ENCODE data around the gene HSP90B1. TPM values are rescaled to one million over a fixed set of nuclear protein-coding genes. Genes with fewer than 3 reads are reported as not detected.

HSP90B1 gene
- polyA plus RNA-seq, 1 experiment = 848 TPM

- POLR2A ChIA-PET = interaction anchor here (0.8 to 3.3 kb wide), 9 partner anchors 9 to 143 kb away, joined by 3 to 42 read pairs (median 5); partner anchors contain the start of genes HCFC2 and HSP90B1
- no peaks in the 10 kb centered on the region for H3K27me3 ChIP-seq (ENCODE audit: control insufficient read depth, insufficient read depth, low read length)
- CTCF ChIA-PET = interaction anchor here (1.0 to 4.6 kb wide), 4 partner anchors 10 to 144 kb away, joined by 3 to 33 read pairs (median 4); no protein-coding TSS in a partner anchor
- no peak for DNase-seq (ENCODE audit: low read depth, low spot score)
- TF ChIP-seq CTCF (IDR thresholded peaks at IDR 0.05; ENCODE audit: low read depth, low read length) = no peak
- H3K4me3 ChIP-seq (ENCODE audit: low read depth, low read length) = peak overlapping the region; percentile 95
- H3K9me3 ChIP-seq (ENCODE audit: control insufficient read depth, insufficient read depth, low read length) = peaks cover 2% of the 10 kb centered on the region; the same call in 1 of the 2 replicates
- peak overlapping the region; percentile 57 for H3K27ac ChIP-seq (ENCODE audit: low read depth, low read length)
These were observed 35.0 kb downstream of the HSP90B1 start for GRCh38 chr12:103965255-103965589.

GRCh38 chr12:103965590-103966504 is 35.6 kb downstream of the HSP90B1 start, which contains the start of gene TDG:
TDG (plus strand) TSS chr12:103965872; CDS start chr12:103966038, 166 bp downstream.
- H3K27ac ChIP-seq (ENCODE audit: low read depth, low read length) = peak within 1 kb of the TSS; percentile 88
- POLR2A ChIA-PET = interaction anchor here (0.5 to 3.3 kb wide), 14 partner anchors 10 to 333 kb away, joined by 3 to 42 read pairs (median 4); partner anchors contain the start of genes GLT8D2, HCFC2 and HSP90B1

GRCh38 chr12:103966736-103967135 is 36.5 kb downstream of the HSP90B1 start:
- POLR2A ChIA-PET = interaction anchor here (1.2 to 3.3 kb wide), 5 partner anchors 10 to 83 kb away, joined by 5 to 42 read pairs (median 6); partner anchors contain the start of genes GLT8D2 and HSP90B1
- DNase-seq (ENCODE audit: low read depth, low spot score) = no peak
- no peak for TF ChIP-seq CTCF (IDR thresholded peaks at IDR 0.05; ENCODE audit: low read depth, low read length)

More at GRCh38 chr12:103965590-103966504, 35.6 kb downstream of the HSP90B1 start, which contains the start of gene TDG:
- peak; percentile 15; the same call in 1 of the 2 replicates for TF ChIP-seq CTCF (IDR thresholded peaks at IDR 0.05; ENCODE audit: low read depth, low read length)
- Histone ChIP-seq H3K4me3 (ENCODE audit: low read depth, low read length) (peak within 1 kb of the TSS; percentile 95), H3K27me3 (ENCODE audit: control insufficient read depth, insufficient read depth, low read length) (no peaks in the 10 kb centered on the region), H3K9me3 (ENCODE audit: control insufficient read depth, insufficient read depth, low read length) (peaks cover 2% of the 10 kb centered on the region; the same call in 1 of the 2 replicates)
- CTCF ChIA-PET = interaction anchor here (0.6 to 4.6 kb wide), 4 partner anchors 11 to 145 kb away, joined by 3 to 33 read pairs (median 4); no protein-coding TSS in a partner anchor
- DNase-seq (ENCODE audit: low read depth, low spot score) = peak; percentile 97

GRCh38 chr12:103969391-103969790 is 39.2 kb downstream of the HSP90B1 start:
- Histone ChIP-seq H3K4me3 (ENCODE audit: low read depth, low read length) (no peak overlapping the region), H3K9me3 (ENCODE audit: control insufficient read depth, insufficient read depth, low read length) (peaks cover 2% of the 10 kb centered on the region; the same call in 1 of the 2 replicates), H3K27ac (ENCODE audit: low read depth, low read length) (no peak overlapping the region), H3K27me3 (ENCODE audit: control insufficient read depth, insufficient read depth, low read length) (no peaks in the 10 kb centered on the region)
- TF ChIP-seq CTCF (IDR thresholded peaks at IDR 0.05; ENCODE audit: low read depth, low read length) = no peak
- DNase-seq (ENCODE audit: low read depth, low spot score) = no peak
- POLR2A ChIA-PET = interaction anchor here (0.9 to 1.6 kb wide), 2 partner anchors 39 to 139 kb away, joined by 3 to 5 read pairs; partner anchors contain the start of gene HSP90B1
- CTCF ChIA-PET = interaction anchor here (1.7 kb wide), 1 partner anchor 140 kb away, joined by 7 read pairs; no protein-coding TSS in a partner anchor

More at GRCh38 chr12:103966736-103967135, 36.5 kb downstream of the HSP90B1 start:
- H3K4me3 ChIP-seq (ENCODE audit: low read depth, low read length) = peak overlapping the region; percentile 95
- CTCF ChIA-PET = interaction anchor here (1.2 to 4.6 kb wide), 2 partner anchors 10 to 142 kb away, joined by 3 to 33 read pairs; no protein-coding TSS in a partner anchor
- no peaks in the 10 kb centered on the region for H3K27me3 ChIP-seq (ENCODE audit: control insufficient read depth, insufficient read depth, low read length)
- H3K27ac ChIP-seq (ENCODE audit: low read depth, low read length) = no peak overlapping the region
- peaks cover 2% of the 10 kb centered on the region; the same call in 1 of the 2 replicates for H3K9me3 ChIP-seq (ENCODE audit: control insufficient read depth, insufficient read depth, low read length)

Data from AG04450 (cell line).